Hepatocyte (in vitro differentiated cells): ENCODE results near the gene CPHXL. TPM values are rescaled to one million over a fixed set of nuclear protein-coding genes. Genes with fewer than 3 reads are reported as not detected.

ENCODE experiments used
- DNase-seq: peaks from one replicate; pipeline ENCODE4 v3.0.0-alpha.2; 2016; ENCODE audit warnings: low spot score
- H2AFZ ChIP-seq: fragments of 200-600 bp; sonication (generic); 2 replicates; pipeline ENCODE4 v1.6.0; 2016; ENCODE audit warnings: antibody characterized with exemption, mild to moderate bottlenecking
- H3K27ac ChIP-seq: fragments of 200-600 bp; sonication (generic); 2 replicates; pipeline ENCODE4 v1.5.1; 2016; ENCODE audit warnings: mild to moderate bottlenecking
- H3K27me3 ChIP-seq: fragments of 200-600 bp; sonication (generic); 2 replicates; pipeline ENCODE4 v1.6.1; 2016
- H3K36me3 ChIP-seq: fragments of 200-600 bp; sonication (generic); replicated peaks from 2 replicates; pipeline ENCODE4 v1.5.1; 2016; ENCODE audit warnings: low read depth; ENCODE audit not compliant: insufficient read depth
- H3K4me1 ChIP-seq: fragments of 200-600 bp; sonication (generic); 2 replicates; pipeline ENCODE4 v1.5.1; 2016; ENCODE audit warnings: mild to moderate bottlenecking, moderate library complexity; ENCODE audit not compliant: insufficient read depth
- H3K4me2 ChIP-seq: fragments of 200-600 bp; sonication (generic); 2 replicates; pipeline ENCODE4 v1.6.0; 2016
- H3K4me3 ChIP-seq: fragments of 200-600 bp; sonication (generic); 2 replicates; pipeline ENCODE4 v1.5.1; 2016; ENCODE audit warnings: mild to moderate bottlenecking
- H3K79me2 ChIP-seq: fragments of 200-600 bp; sonication (generic); 2 replicates; pipeline ENCODE4 v1.6.0; 2017; ENCODE audit warnings: mild to moderate bottlenecking
- H3K9me2 ChIP-seq: fragments of 200-600 bp; sonication (generic); replicated peaks from 2 replicates; pipeline ENCODE4 v1.6.0; 2017; ENCODE audit warnings: mild to moderate bottlenecking; ENCODE audit not compliant: insufficient read depth
- H3K9me3 ChIP-seq: fragments of 200-600 bp; sonication (generic); 2 replicates; pipeline ENCODE4 v1.5.1; 2016; ENCODE audit warnings: low read depth, mild to moderate bottlenecking
- H4K20me1 ChIP-seq: fragments of 200-600 bp; sonication (generic); 2 replicates; pipeline ENCODE4 v1.6.0; 2016; ENCODE audit warnings: mild to moderate bottlenecking; ENCODE audit not compliant: insufficient read depth, poor library complexity, severe bottlenecking
- EZH2 ChIP-seq: fragments of 200-600 bp; sonication (generic); IDR thresholded peaks from 2 replicates; pipeline ENCODE4 v1.6.1; 2016; ENCODE audit warnings: antibody characterized with exemption, mild to moderate bottlenecking, borderline replicate concordance
- EZH2phosphoT487 ChIP-seq: fragments of 200-600 bp; sonication (generic); IDR thresholded peaks from one replicate; pipeline ENCODE4 v1.6.1; 2018; ENCODE audit warnings: antibody characterized with exemption, mild to moderate bottlenecking, low read depth, moderate library complexity; ENCODE audit not compliant: unreplicated experiment, severe bottlenecking
- WGBS: methylation state at CpG from one replicate; pipeline ENCODE4 v1.1.6; 2016; ENCODE audit warnings: low lambda C conversion rate; ENCODE audit errors: missing lambda C conversion rate; 5-methylcytosine and 5-hydroxymethylcytosine counted together
- polyA plus RNA-seq: library from polyadenylated mRNA; unstranded; fragments of >200 nt; fragmentation: Nextera tagmentation; extraction: Ambion mirVana; gene quantifications from 2 replicates; pipeline ENCODE4 v1.2.1, GENCODE V29; 2016
- total RNA-seq: library from RNA; depleted of rRNA; stranded (reverse); fragments of >200 nt; gene quantifications from 2 replicates; pipeline ENCODE4 v1.2.3, GENCODE V29; 2014
- TF ChIP-seq, protein P1 (sequence below): fragments of 200-600 bp; sonication (generic); IDR thresholded peaks from 2 replicates; pipeline ENCODE4 v1.5.1; 2016; ENCODE audit warnings: antibody characterized with exemption, mild to moderate bottlenecking; ENCODE audit not compliant: poor library complexity

The CPHXL gene
- total and polyA plus RNA-seq, 2 experiments from 2014 or later = not detected

GRCh38 chr16:75733305-75734211 lies 7.3 kb upstream of the CPHXL start:
- Histone ChIP-seq H3K36me3 (no peaks in the 10 kb centered on the region), H3K9me3 (no peaks in the 10 kb centered on the region), H3K9me2 (no peaks in the 10 kb centered on the region), H3K4me1 (peaks cover 21% of the 10 kb centered on the region), H3K4me2 (peak overlapping the region; percentile 63), H3K27me3 (no peaks in the 10 kb centered on the region), H4K20me1 (no peaks in the 10 kb centered on the region), H3K79me2 (no peaks in the 10 kb centered on the region), H3K27ac (peak overlapping the region; percentile 54), H2AFZ (peak overlapping the region; percentile 16), H3K4me3 (no peak overlapping the region)
- peak; percentile 34 for DNase-seq
- WGBS = 21% methylated on average over 6 of the region's 6 CpGs
- TF ChIP-seq, protein P1, sequence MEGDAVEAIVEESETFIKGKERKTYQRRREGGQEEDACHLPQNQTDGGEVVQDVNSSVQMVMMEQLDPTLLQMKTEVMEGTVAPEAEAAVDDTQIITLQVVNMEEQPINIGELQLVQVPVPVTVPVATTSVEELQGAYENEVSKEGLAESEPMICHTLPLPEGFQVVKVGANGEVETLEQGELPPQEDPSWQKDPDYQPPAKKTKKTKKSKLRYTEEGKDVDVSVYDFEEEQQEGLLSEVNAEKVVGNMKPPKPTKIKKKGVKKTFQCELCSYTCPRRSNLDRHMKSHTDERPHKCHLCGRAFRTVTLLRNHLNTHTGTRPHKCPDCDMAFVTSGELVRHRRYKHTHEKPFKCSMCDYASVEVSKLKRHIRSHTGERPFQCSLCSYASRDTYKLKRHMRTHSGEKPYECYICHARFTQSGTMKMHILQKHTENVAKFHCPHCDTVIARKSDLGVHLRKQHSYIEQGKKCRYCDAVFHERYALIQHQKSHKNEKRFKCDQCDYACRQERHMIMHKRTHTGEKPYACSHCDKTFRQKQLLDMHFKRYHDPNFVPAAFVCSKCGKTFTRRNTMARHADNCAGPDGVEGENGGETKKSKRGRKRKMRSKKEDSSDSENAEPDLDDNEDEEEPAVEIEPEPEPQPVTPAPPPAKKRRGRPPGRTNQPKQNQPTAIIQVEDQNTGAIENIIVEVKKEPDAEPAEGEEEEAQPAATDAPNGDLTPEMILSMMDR = no peak
- TF ChIP-seq EZH2 (no peak), EZH2phosphoT487 (no peak)

DNA sequence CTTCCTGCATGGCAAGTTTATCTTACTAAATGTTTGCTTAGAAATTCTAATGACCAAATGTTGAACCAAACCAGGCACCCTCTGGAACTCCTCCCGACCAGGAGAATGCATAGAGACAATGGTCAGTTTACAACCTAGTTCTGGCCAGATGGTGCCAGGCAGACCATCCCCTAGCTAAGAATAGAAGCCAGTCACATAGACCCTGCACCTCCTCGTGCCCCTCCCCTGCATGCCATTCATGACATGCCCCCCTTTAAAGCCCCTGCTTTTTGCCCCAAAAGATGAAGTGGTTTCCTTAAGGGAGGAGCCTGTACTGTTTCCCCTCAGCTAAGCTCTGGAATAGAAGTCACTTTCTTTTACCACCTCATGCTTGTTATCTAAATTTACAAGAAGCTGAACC lies 6.6 kb upstream of the CPHXL start:
- H4K20me1 ChIP-seq = no peaks in the 10 kb centered on the region
- peak overlapping the region; percentile 54 for H3K27ac ChIP-seq
- peaks cover 23% of the 10 kb centered on the region for H3K4me1 ChIP-seq
- H3K9me3 ChIP-seq = no peaks in the 10 kb centered on the region
- H3K4me3 ChIP-seq = no peak overlapping the region
- no peaks in the 10 kb centered on the region for H3K27me3 ChIP-seq
- WGBS = 23% methylated on average over 2 of the region's 2 CpGs
- H3K9me2 ChIP-seq = no peaks in the 10 kb centered on the region
- no peak for TF ChIP-seq EZH2
- no peak for TF ChIP-seq EZH2phosphoT487
- TF ChIP-seq, protein P1 = no peak
- H2AFZ ChIP-seq = no peak overlapping the region
- no peaks in the 10 kb centered on the region for H3K36me3 ChIP-seq
- H3K79me2 ChIP-seq = no peaks in the 10 kb centered on the region
- DNase-seq = no peak
- H3K4me2 ChIP-seq = peak overlapping the region; percentile 63

DNA sequence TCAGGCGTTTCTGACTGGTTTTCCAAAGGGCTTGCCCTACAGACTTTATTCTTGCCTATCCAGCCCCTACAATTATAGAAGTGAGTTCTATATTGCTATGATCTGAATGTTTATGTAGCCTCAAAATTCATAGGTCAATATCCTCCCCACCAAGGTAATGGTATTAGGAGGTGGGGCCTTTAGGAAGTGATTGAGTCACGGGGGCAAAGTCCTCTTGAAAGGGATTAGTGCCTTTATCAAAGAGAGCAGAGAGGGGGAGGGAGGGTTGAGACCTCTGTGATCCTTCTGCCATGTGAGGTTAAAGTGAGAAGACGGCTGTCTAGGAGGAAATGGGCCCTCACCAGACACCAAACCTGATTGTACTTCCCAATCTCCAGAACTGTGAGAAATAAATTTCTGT lies 931 bp upstream of the CPHXL start:
- TF ChIP-seq, protein P1 = no peak
- TF ChIP-seq EZH2 = no peak
- TF ChIP-seq EZH2phosphoT487 = no peak
- no peaks in the 10 kb centered on the region for H3K79me2 ChIP-seq
- H3K9me3 ChIP-seq = no peaks in the 10 kb centered on the region
- WGBS = 36% methylated on average over 3 of the region's 3 CpGs
- no peaks in the 10 kb centered on the region for H4K20me1 ChIP-seq
- no peak overlapping the region for H3K4me2 ChIP-seq
- DNase-seq = peak; percentile 74
- H3K4me3 ChIP-seq = no peak overlapping the region
- peaks cover 7% of the 10 kb centered on the region for H3K4me1 ChIP-seq
- no peaks in the 10 kb centered on the region for H3K27me3 ChIP-seq
- H3K9me2 ChIP-seq = no peaks in the 10 kb centered on the region
- no peak overlapping the region for H2AFZ ChIP-seq
- H3K36me3 ChIP-seq = no peaks in the 10 kb centered on the region
- no peak overlapping the region for H3K27ac ChIP-seq
